ENCODE measurements around the gene TRNAU1AP.

TRNAU1AP gene

DNA sequence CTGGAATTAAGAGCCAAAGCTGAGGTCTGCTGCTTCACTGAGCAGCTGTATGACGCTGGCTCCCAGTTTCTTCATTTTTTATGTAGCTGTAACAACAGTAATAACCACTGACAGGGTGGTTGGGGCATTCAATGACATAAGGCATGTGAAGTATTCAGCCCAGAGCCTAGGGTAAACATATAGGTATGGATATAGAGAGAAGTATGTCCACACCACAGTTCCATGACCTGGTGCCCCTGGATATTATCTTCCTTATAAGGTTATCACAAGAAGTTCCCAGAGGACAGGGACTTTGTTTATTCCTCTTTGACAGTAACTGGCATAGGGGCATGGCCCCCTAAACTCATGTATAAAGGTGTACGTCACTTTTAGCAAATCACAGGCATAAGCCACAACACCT lies 53.9 kb downstream of the TRNAU1AP start:
- Histone ChIP-seq H4K20me1 (ENCODE audit: control insufficient read depth, insufficient read depth, low read depth, low read length) (no peaks in the 10 kb centered on the region), H3K79me2 (ENCODE audit: control insufficient read depth, low read length) (no peaks in the 10 kb centered on the region), H3K27ac (ENCODE audit: low read depth, low read length) (no peak overlapping the region), H3K4me3 (ENCODE audit: low read length) (no peak overlapping the region), H3K36me3 (ENCODE audit: control insufficient read depth, low read length) (peaks cover 52% of the 10 kb centered on the region), H3K9me3 (ENCODE audit: control insufficient read depth, insufficient read depth, low read length) (no peaks in the 10 kb centered on the region), H3K27me3 (ENCODE audit: control insufficient read depth, low read length) (no peaks in the 10 kb centered on the region), H3K4me2 (ENCODE audit: low read length) (no peak overlapping the region), H3K4me1 (ENCODE audit: control insufficient read depth, low read length) (no peaks in the 10 kb centered on the region), H3F3A (ENCODE audit: control insufficient read depth, insufficient read depth) (no peaks in the 10 kb centered on the region), H3K9me2 (replicated peaks; ENCODE audit: control insufficient read depth, low read length) (no peaks in the 10 kb centered on the region)
- TF ChIP-seq, protein P1, sequence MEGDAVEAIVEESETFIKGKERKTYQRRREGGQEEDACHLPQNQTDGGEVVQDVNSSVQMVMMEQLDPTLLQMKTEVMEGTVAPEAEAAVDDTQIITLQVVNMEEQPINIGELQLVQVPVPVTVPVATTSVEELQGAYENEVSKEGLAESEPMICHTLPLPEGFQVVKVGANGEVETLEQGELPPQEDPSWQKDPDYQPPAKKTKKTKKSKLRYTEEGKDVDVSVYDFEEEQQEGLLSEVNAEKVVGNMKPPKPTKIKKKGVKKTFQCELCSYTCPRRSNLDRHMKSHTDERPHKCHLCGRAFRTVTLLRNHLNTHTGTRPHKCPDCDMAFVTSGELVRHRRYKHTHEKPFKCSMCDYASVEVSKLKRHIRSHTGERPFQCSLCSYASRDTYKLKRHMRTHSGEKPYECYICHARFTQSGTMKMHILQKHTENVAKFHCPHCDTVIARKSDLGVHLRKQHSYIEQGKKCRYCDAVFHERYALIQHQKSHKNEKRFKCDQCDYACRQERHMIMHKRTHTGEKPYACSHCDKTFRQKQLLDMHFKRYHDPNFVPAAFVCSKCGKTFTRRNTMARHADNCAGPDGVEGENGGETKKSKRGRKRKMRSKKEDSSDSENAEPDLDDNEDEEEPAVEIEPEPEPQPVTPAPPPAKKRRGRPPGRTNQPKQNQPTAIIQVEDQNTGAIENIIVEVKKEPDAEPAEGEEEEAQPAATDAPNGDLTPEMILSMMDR (IDR thresholded peaks at IDR 0.05; ENCODE audit: low read depth, low read length, poor library complexity, severe bottlenecking): no peak
- TF ChIP-seq EZH2phosphoT487 (IDR thresholded peaks at IDR 0.05; ENCODE audit: borderline replicate concordance, low read length): no peak

DNA sequence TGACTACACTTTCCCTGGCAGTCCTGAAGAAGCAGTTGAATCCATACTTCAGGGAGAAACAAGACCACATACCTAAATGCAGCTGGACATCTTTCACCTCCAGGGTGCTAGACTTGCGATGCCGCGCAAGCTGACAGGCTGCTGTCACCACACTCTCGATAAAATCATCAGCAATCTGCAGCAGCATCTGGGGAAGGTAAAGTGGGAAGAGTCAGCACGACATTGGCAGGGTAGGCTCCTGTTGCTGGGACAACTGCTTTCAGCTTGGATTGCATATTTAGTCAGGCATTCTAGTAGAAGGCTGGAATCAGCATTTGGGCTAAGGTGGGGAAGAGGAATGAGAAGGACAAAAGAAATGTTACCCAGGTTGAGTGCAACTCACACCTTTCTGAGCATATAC lies 60.3 kb downstream of the TRNAU1AP start:
- Histone ChIP-seq H4K20me1 (ENCODE audit: control insufficient read depth, insufficient read depth, low read depth, low read length) (no peaks in the 10 kb centered on the region), H3K9me3 (ENCODE audit: control insufficient read depth, insufficient read depth, low read length) (no peaks in the 10 kb centered on the region), H3K4me3 (ENCODE audit: low read length) (no peak overlapping the region), H3F3A (ENCODE audit: control insufficient read depth, insufficient read depth) (no peaks in the 10 kb centered on the region), H3K36me3 (ENCODE audit: control insufficient read depth, low read length) (peaks cover 39% of the 10 kb centered on the region), H3K79me2 (ENCODE audit: control insufficient read depth, low read length) (no peaks in the 10 kb centered on the region), H3K4me2 (ENCODE audit: low read length) (no peak overlapping the region), H3K9me2 (replicated peaks; ENCODE audit: control insufficient read depth, low read length) (no peaks in the 10 kb centered on the region), H3K27ac (ENCODE audit: low read depth, low read length) (no peak overlapping the region), H3K4me1 (ENCODE audit: control insufficient read depth, low read length) (no peaks in the 10 kb centered on the region), H3K27me3 (ENCODE audit: control insufficient read depth, low read length) (no peaks in the 10 kb centered on the region)
- no peak for TF ChIP-seq EZH2phosphoT487 (IDR thresholded peaks at IDR 0.05; ENCODE audit: borderline replicate concordance, low read length)
- TF ChIP-seq, protein P1 (IDR thresholded peaks at IDR 0.05; ENCODE audit: low read depth, low read length, poor library complexity, severe bottlenecking): no peak

Data from DOHH2 (cell line).